GM12878 (cell line): ENCODE measurements around the gene FBXW7. TPM values are rescaled to one million over a fixed set of nuclear protein-coding genes. Genes with fewer than 3 reads are reported as not detected.
A peak's percentile ranks its signal among the peaks of the same experiment; 100 is the strongest.

Experiments used
- ATAC-seq: fragments of 200-7000 bp; cut with Tn5 transposase; 3 replicates; pipeline ENCODE4 v1.9.1; 2020; ENCODE audit warnings: mild to moderate bottlenecking, moderate library complexity
- BruUV-seq: library from RNA; stranded (reverse); fragments of 400-500 nt; replicated peaks from 2 replicates; lab custom pipeline; 2021; lab: Mats Ljungman, UMichigan
- CTCF ChIA-PET: fragments of 300-600 bp; sonication (Branson Sonifier 250); formaldehyde crosslinking; extraction: SDS; loops from one replicate; lab custom pipeline; 2021; ENCODE audit warnings: inconsistent platforms; lab: Yijun Ruan, JAX
- POLR2A ChIA-PET: fragments of 350-600 bp; formaldehyde crosslinking; extraction: SDS; loops from one replicate; lab custom pipeline; 2021; ENCODE audit warnings: inconsistent platforms; lab: Charles Lee
- RAD21 ChIA-PET: fragments of 300-600 bp; sonication (Branson Sonifier 250); formaldehyde crosslinking; loops from one replicate; lab custom pipeline; 2023; ENCODE audit warnings: antibody characterized with exemption; ENCODE audit not compliant: unreplicated experiment; lab: Charles Lee
- SMC1A ChIA-PET: fragments of 300-600 bp; sonication (Branson Sonifier 250); formaldehyde crosslinking; loops from one replicate; lab custom pipeline; 2023; ENCODE audit not compliant: unreplicated experiment, uncharacterized antibody; lab: Charles Lee
- DNase-seq: peaks from one replicate; pipeline ENCODE4 v3.0.0-alpha.2; 2011; ENCODE audit warnings: low read depth, low spot score
- FAIRE-seq: peaks from 3 replicates; lab custom pipeline; 2011; peaks lifted over from hg19 to GRCh38; lab: Jason Lieb, UNC
- H2AFZ ChIP-seq: 2 replicates; pipeline ENCODE4 v1.6.0; 2011; ENCODE audit warnings: low read depth, low read length, control low read depth; ENCODE audit not compliant: control insufficient read depth
- H3K27ac ChIP-seq: 2 replicates; pipeline ENCODE4 v1.5.1; 2011; ENCODE audit warnings: control low read depth; ENCODE audit not compliant: control insufficient read depth, insufficient read depth
- H3K27me3 ChIP-seq, 2 experiments: replicated peaks in 1 of 2; 2 replicates each; pipeline versions ENCODE4 v1.6.0 to v1.6.1; 2011; ENCODE audit warnings: low read length in 1 of 2; ENCODE audit not compliant: control insufficient read depth in 2 of 2, insufficient read depth in 2 of 2
- H3K36me3 ChIP-seq, 2 experiments: 2 replicates each; pipeline ENCODE4 v1.5.1; 2011; ENCODE audit warnings: low read length in 1 of 2; ENCODE audit not compliant: control insufficient read depth in 2 of 2, insufficient read depth in 2 of 2
- H3K4me1 ChIP-seq: 2 replicates; pipeline ENCODE4 v1.6.1; 2011; ENCODE audit warnings: mild to moderate bottlenecking, low read length, moderate library complexity, mixed read lengths; ENCODE audit not compliant: control insufficient read depth, insufficient read depth
- H3K4me2 ChIP-seq: 2 replicates; pipeline ENCODE4 v1.6.0; 2011; ENCODE audit warnings: control low read depth; ENCODE audit not compliant: control insufficient read depth, insufficient read depth
- H3K4me3 ChIP-seq: fragments of 200-600 bp; sonication (generic); 2 replicates; pipeline ENCODE4 v1.5.1; 2016
- H3K79me2 ChIP-seq: 2 replicates; pipeline ENCODE4 v1.6.0; 2011; ENCODE audit warnings: low read length; ENCODE audit not compliant: control insufficient read depth, insufficient read depth
- H3K9ac ChIP-seq: 2 replicates; pipeline ENCODE4 v1.8.0; 2011; ENCODE audit warnings: low read length, control low read depth, mixed read lengths; ENCODE audit not compliant: control insufficient read depth, insufficient read depth
- H3K9me3 ChIP-seq: replicated peaks from 3 replicates; pipeline ENCODE4 v1.5.1; 2011; ENCODE audit warnings: mild to moderate bottlenecking, low read length; ENCODE audit not compliant: control insufficient read depth, insufficient read depth
- H4K20me1 ChIP-seq: 2 replicates; pipeline ENCODE4 v1.6.0; 2011; ENCODE audit not compliant: control insufficient read depth, insufficient read depth
- BACH1 ChIP-seq: fragments of 450-650 bp; IDR thresholded peaks from 2 replicates; pipeline ENCODE4 v1.6.1; 2017; ENCODE audit warnings: mild to moderate bottlenecking, borderline replicate concordance
- CEBPZ ChIP-seq: fragments of 150-350 bp; IDR thresholded peaks from 2 replicates; pipeline ENCODE4 v1.6.1; 2016; ENCODE audit warnings: low read depth, low read length
- MEF2B ChIP-seq: fragments of 450-650 bp; IDR thresholded peaks from 2 replicates; pipeline ENCODE4 v1.6.1; 2018; ENCODE audit warnings: mild to moderate bottlenecking, moderate library complexity; ENCODE audit not compliant: partially characterized antibody, poor library complexity, severe bottlenecking
- NFYA ChIP-seq: IDR thresholded peaks from 2 replicates; pipeline ENCODE4 v1.6.1; 2011; ENCODE audit warnings: low read depth, mild to moderate bottlenecking, low read length, improper control_type of control experiment, borderline replicate concordance
- RUNX3 ChIP-seq: IDR thresholded peaks from 2 replicates; pipeline ENCODE4 v1.6.1; 2012; ENCODE audit warnings: low read length, inconsistent platforms
- SIX5 ChIP-seq: IDR thresholded peaks from 2 replicates; pipeline ENCODE4 v1.6.1; 2011; ENCODE audit warnings: mild to moderate bottlenecking, low read depth, low read length, moderate library complexity; ENCODE audit not compliant: severe bottlenecking
- ZBED1 ChIP-seq: IDR thresholded peaks from 2 replicates; pipeline ENCODE4 v1.6.1; 2016; ENCODE audit warnings: borderline replicate concordance
- ZNF24 ChIP-seq: fragments of 450-650 bp; IDR thresholded peaks from 2 replicates; pipeline ENCODE4 v1.6.1; 2017; ENCODE audit warnings: antibody characterized with exemption, mild to moderate bottlenecking
- WGBS: methylation state at CpG from one replicate; pipeline ENCODE4 v1.1.6; 2016; ENCODE audit warnings: low lambda C conversion rate; ENCODE audit not compliant: insufficient replicate concordance, insufficient coverage; ENCODE audit errors: missing lambda C conversion rate; 5-methylcytosine and 5-hydroxymethylcytosine counted together
- in situ Hi-C: fragments of 300-500 bp; cut with MboI; formaldehyde crosslinking; loops from 9 replicates; pipeline ENCODE4 v1.14.3; 2018; ENCODE audit warnings: mixed read lengths
- intact Hi-C: fragments of 100-400 bp; cut with micrococcal nuclease; formaldehyde crosslinking; loops from one replicate; pipeline ENCODE4 v1.14.2; 2022; ENCODE audit not compliant: unreplicated experiment
- polyA plus RNA-seq, 11 experiments: library from polyadenylated mRNA; depleted of rRNA in 4 of 11; unstranded in 6 of 11; stranded (reverse) in 5 of 11; fragments of >200 nt; fragmentation: Nextera tagmentation in 4 of 11; fragmentation: Illumina TruSeq in 1 of 11; extraction: Ambion mirVana in 4 of 11; extraction: Trizol in 1 of 11; gene quantifications; 1 replicate in 1 of 11; 2 replicates in 10 of 11; pipeline versions ENCODE4 v1.2.1 to v1.2.3, GENCODE V29; 2011 to 2016; ENCODE audit warnings: inconsistent platforms in 2 of 11, missing spikeins in 2 of 11, low read depth in 1 of 11
- total RNA-seq, 4 experiments: library from RNA; depleted of rRNA in 3 of 4; stranded (reverse); fragments of >200 nt in 3 of 4; fragmentation: Illumina TruSeq in 1 of 4; extraction: Trizol in 1 of 4; gene quantifications; 2 replicates each; pipeline versions ENCODE4 v1.2.1 to v1.2.3, GENCODE V29; 2013 to 2021

Gene FBXW7
- total and polyA plus RNA-seq, 10 of the 15 experiments (the other 5 are each of a cell fraction or from before 2014, with no cell fraction given): 35.8 to 118 (median 47.2) TPM

GRCh38 chr4:152368001-152368400 is 167.9 kb downstream of the FBXW7 start (continued):
- TF ChIP-seq CEBPZ (no peak), MEF2B (no peak), ZBED1 (no peak), NFYA (no peak)
- TF ChIP-seq, all 136 proteins: peak for 0

- POLR2A ChIA-PET: interaction anchor here (0.9 to 1.3 kb wide), 3 partner anchors 10 to 16 kb away, joined by 3 to 4 read pairs (median 4); no protein-coding TSS in a partner anchor
Measured at GRCh38 chr4:152364883-152365282, 171.0 kb downstream of the FBXW7 start.

More at GRCh38 chr4:152364883-152365282, 171.0 kb downstream of the FBXW7 start:
- ChIA-PET CTCF (interaction anchor here (1.0 to 3.0 kb wide), 9 partner anchors 9 to 320 kb away, joined by 3 to 15 read pairs (median 4); no protein-coding TSS in a partner anchor), SMC1A (interaction anchor here (0.6 to 4.0 kb wide), 11 partner anchors 9 to 549 kb away, joined by 3 to 15 read pairs (median 7); no protein-coding TSS in a partner anchor)
- Histone ChIP-seq H3K27ac (no peak overlapping the region), H3K9ac (no peak overlapping the region)
- TF ChIP-seq RUNX3 (peak; percentile 23; the same call in 1 of the 2 replicates), SIX5 (no peak), BACH1 (no peak), ZNF24 (peak; percentile 86)
- TF ChIP-seq, all 136 proteins: peak for 2
- RAD21 ChIA-PET: interaction anchor here (0.7 to 1.4 kb wide), 7 partner anchors 9 to 279 kb away, joined by 3 to 9 read pairs (median 4); no protein-coding TSS in a partner anchor
- 54% methylated on average over 3 of the region's 3 CpGs for WGBS
- in situ Hi-C loops (no loop called here), intact Hi-C loops (no loop called here)
- Histone ChIP-seq H3K4me3 (no peak overlapping the region), H3K27me3 (no peaks in the 10 kb centered on the region), H3K9me3 (no peaks in the 10 kb centered on the region; the same call in 2 of the 3 replicates), H4K20me1 (no peaks in the 10 kb centered on the region), H2AFZ (no peak overlapping the region), H3K4me2 (no peak overlapping the region; the same call in 1 of the 2 replicates), H3K4me1 (peaks cover 13% of the 10 kb centered on the region), H3K36me3 (peaks cover 0 to 8% of the 10 kb centered on the region in 2 experiments; a peak in 2 of 4 replicates), H3K79me2 (peaks cover 8% of the 10 kb centered on the region)
- no peak for DNase-seq
- ATAC-seq: peak; percentile 56
- no peak for FAIRE-seq
- no TSS peak for BruUV-seq
